GM18867 (cell line): ENCODE measurements around the gene PLXNC1.

Experiments used
- ATAC-seq: cut with Tn5 transposase; IDR thresholded peaks from one replicate; pipeline ENCODE4 v1.9.1; 2021; ENCODE audit warnings: mild to moderate bottlenecking, moderate library complexity; ENCODE audit not compliant: unreplicated experiment

PLXNC1 gene

GRCh38 chr12:94229902-94230301, 81.5 kb downstream of the PLXNC1 start:
- ATAC-seq: no peak

GRCh38 chr12:94230357-94230905, 82.1 kb downstream of the PLXNC1 start:
- ATAC-seq: no peak

- no peak for ATAC-seq
Observed at GRCh38 chr12:94231709-94232108, 83.3 kb downstream of the PLXNC1 start.

GRCh38 chr12:94235848-94236247, 87.5 kb downstream of the PLXNC1 start:
- no peak for ATAC-seq

- peak; percentile 2 for ATAC-seq
Observed at GRCh38 chr12:94239332-94239993, 91.1 kb downstream of the PLXNC1 start.

- peak; percentile 93 for ATAC-seq
Observed at GRCh38 chr12:94240171-94240570, 91.8 kb downstream of the PLXNC1 start.

- no peak for ATAC-seq
Observed at GRCh38 chr12:94242901-94243300, 94.5 kb downstream of the PLXNC1 start.

GRCh38 chr12:94244165-94245133, 96.1 kb downstream of the PLXNC1 start:
- ATAC-seq: peak; percentile 53

- no peak for ATAC-seq
Observed at GRCh38 chr12:94245631-94246383, 97.4 kb downstream of the PLXNC1 start.

- no peak for ATAC-seq
Observed at GRCh38 chr12:94247246-94247645, 98.9 kb downstream of the PLXNC1 start.

GRCh38 chr12:94248582-94248981, 100.2 kb downstream of the PLXNC1 start:
- ATAC-seq: no peak

- ATAC-seq: no peak
Observed at GRCh38 chr12:94250130-94250529, 101.8 kb downstream of the PLXNC1 start.

GRCh38 chr12:94254270-94254669, 105.9 kb downstream of the PLXNC1 start:
- no peak for ATAC-seq

- no peak for ATAC-seq
Observed at GRCh38 chr12:94255006-94255405, 106.6 kb downstream of the PLXNC1 start.

GRCh38 chr12:94255428-94255827, 107.1 kb downstream of the PLXNC1 start:
- no peak for ATAC-seq

- peak; percentile 57 for ATAC-seq
Observed at GRCh38 chr12:94258593-94258992, 110.2 kb downstream of the PLXNC1 start.

GRCh38 chr12:94260017-94260416, 111.6 kb downstream of the PLXNC1 start:
- no peak for ATAC-seq

GRCh38 chr12:94260717-94261116, 112.3 kb downstream of the PLXNC1 start:
- no peak for ATAC-seq

- no peak for ATAC-seq
Observed at GRCh38 chr12:94261119-94261518, 112.7 kb downstream of the PLXNC1 start.

GRCh38 chr12:94261786-94262185, 113.4 kb downstream of the PLXNC1 start:
- no peak for ATAC-seq
